DND-41 (cell line): Measurements from ENCODE around the gene IQGAP2.

Source experiments
- CTCF ChIP-seq: IDR thresholded peaks from 2 replicates; pipeline ENCODE4 v1.5.1; 2012; ENCODE audit warnings: borderline replicate concordance, low read length, moderate library complexity, mild to moderate bottlenecking; ENCODE audit not compliant: poor library complexity, severe bottlenecking; ENCODE audit errors: extremely low read depth
- EZH2 ChIP-seq: IDR thresholded peaks from 3 replicates; pipeline ENCODE4 v1.6.1; 2012; ENCODE audit warnings: borderline replicate concordance, low read depth, mild to moderate bottlenecking, moderate library complexity, low read length, inconsistent platforms; ENCODE audit not compliant: severe bottlenecking

- no peak for TF ChIP-seq CTCF
- no peak for TF ChIP-seq EZH2
Measured at GRCh38 chr5:76675364-76675763, 272.3 kb downstream of the IQGAP2 start.
